SH-SY5Y (cell line): ENCODE measurements around the gene FAM13C.

ENCODE experiments used
- GATA2 ChIP-seq: IDR thresholded peaks from 2 replicates; pipeline ENCODE4 v1.6.1; 2011; ENCODE audit warnings: mild to moderate bottlenecking, low read depth, low read length
- GATA3 ChIP-seq: IDR thresholded peaks from 2 replicates; pipeline ENCODE4 v1.6.1; 2011; ENCODE audit warnings: low read depth, mild to moderate bottlenecking, low read length, moderate library complexity

GRCh38 chr10:59279991-59280505 lies 82.3 kb downstream of the FAM13C start:
- no peak for TF ChIP-seq GATA3
- no peak for TF ChIP-seq GATA2
